Measurements from ENCODE around the gene MTG2. TPM values are rescaled to one million over a fixed set of nuclear protein-coding genes. Genes with fewer than 3 reads are reported as not detected.

Gene MTG2
- total RNA-seq, 2 donors from 2014 or later: 39.3 to 57.9 TPM

DNA sequence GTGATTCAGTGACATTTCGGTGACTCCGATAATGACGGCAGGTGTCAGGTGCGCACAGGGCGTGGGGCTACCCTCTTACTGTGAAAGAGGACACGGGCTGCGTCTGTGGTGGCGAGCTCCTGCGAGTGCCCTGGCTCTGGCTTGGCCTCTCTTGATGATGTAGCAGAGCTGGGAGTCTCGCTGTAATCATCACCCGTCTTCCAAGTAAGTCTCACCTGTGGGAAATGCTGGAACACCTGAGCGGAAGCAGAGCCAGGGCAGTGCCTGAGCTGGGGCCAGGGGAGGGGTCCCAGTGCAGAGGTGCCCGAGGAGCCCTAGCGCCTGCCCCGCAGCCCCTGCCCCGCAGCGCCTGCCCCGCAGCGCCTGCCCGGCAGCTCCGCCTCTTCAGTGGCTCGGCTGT is 60.3 kb downstream of the MTG2 start:
- Mint-ChIP-seq H3K27me3 (no peaks in the 10 kb centered on the region), H3K36me3 (no peaks in the 10 kb centered on the region), H3K4me1 (ENCODE audit: low read depth in 2 of 2) (peaks cover 49 to 51% of the 10 kb centered on the region in 2 donors), H3K4me3 (no peak overlapping the region), H3K27ac (no peak overlapping the region), H3K9me3 (no peaks in the 10 kb centered on the region)
- DNase-seq (ENCODE audit: low spot score): no peak
- ATAC-seq: no peak

DNA sequence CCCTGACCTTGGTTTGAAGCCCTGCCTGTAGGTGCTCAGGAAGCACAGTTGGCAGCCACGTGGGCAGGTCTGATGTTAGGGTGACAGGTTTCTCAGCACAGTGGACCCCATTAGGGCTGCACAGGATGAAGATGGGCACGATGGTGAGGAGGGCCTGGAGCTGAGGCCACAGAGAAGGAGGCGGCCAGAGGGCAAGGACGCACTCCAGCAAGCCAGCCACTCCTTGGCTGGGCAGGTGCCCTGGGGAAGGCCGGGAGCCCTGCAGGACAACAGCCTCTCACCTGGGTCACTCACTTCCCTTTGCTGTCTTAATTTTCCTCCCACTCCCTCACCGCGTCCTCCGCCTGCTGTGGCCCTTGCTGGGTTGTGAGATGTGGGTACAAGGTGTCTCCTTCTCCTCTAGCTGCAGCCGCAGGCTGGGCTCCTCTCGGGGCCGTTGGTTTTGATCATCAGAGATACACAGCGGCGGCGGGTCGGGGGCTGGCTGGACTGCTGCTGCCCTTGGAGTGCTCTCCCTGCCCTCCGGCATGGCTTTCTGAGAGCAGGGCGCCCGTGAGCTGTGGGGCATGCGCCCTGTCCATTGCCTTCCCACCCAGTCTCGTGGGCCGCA is 61.2 kb downstream of the MTG2 start:
- Mint-ChIP-seq H3K4me3 (peak overlapping the region; percentile 33), H3K9me3 (no peaks in the 10 kb centered on the region), H3K36me3 (no peaks in the 10 kb centered on the region), H3K27me3 (no peaks in the 10 kb centered on the region), H3K27ac (peak overlapping the region; percentile 17 to 58), H3K4me1 (ENCODE audit: low read depth in 2 of 2) (peaks cover 48 to 50% of the 10 kb centered on the region in 2 donors)
- ATAC-seq: peak; percentile 4 to 17
- no peak for DNase-seq (ENCODE audit: low spot score)

DNA sequence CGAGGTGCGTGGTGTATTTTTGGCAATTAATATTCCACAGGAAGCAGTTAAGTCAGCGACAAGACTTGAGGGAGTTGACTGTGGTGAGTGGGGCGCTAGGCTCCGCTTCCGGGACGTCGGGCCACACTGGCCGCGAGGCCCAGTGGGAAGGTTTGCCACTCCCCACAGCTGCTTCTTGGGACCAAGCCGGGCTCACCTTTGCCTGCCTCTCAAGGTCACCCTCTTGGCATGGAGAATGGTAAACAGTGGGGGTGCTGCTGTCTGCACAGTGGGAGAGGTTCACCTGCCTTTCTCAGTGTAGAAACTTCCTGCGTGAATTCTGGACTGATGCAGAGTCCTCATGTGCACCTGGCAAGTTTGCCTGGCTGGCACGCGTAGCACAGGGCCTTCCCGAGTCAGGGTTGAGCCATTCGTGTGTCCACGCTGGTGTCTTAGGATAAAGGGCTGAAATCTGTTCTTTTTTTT is 61.8 kb downstream of the MTG2 start:
- no peaks in the 10 kb centered on the region for H3K36me3 Mint-ChIP-seq
- no peaks in the 10 kb centered on the region for H3K9me3 Mint-ChIP-seq
- peak overlapping the region; percentile 33 for H3K4me3 Mint-ChIP-seq
- DNase-seq (ENCODE audit: low spot score): no peak
- H3K27me3 Mint-ChIP-seq: no peaks in the 10 kb centered on the region
- H3K27ac Mint-ChIP-seq: peak overlapping the region; percentile 17 to 58
- peaks cover 48 to 50% of the 10 kb centered on the region in 2 donors for H3K4me1 Mint-ChIP-seq (ENCODE audit: low read depth in 2 of 2)
- ATAC-seq: peak; percentile 68 to 82

DNA sequence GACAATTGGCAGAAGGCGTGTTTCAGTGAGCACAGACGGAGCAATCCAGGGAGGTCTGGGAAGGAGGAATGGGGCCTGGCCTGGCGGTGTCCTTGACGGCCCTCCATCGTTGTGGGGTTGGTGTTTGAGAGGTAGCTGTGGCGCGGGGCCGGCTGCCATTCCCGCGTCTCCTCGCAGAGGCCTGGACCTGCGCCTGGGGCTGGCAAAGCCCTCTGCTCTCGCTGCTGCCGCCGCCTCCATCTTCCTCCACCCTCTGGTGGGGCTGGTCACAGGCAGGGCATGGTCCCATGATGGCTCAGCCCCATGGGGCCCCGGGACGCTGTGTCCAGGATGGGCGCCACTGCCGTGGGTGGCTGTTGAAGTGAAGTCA is 63.1 kb downstream of the MTG2 start:
- peak overlapping the region; percentile 52 for H3K4me3 Mint-ChIP-seq
- peak in 1 of 2 donors; percentile 10 for ATAC-seq
- peaks cover 47 to 50% of the 10 kb centered on the region in 2 donors for H3K4me1 Mint-ChIP-seq (ENCODE audit: low read depth in 2 of 2)
- H3K36me3 Mint-ChIP-seq: no peaks in the 10 kb centered on the region
- no peak overlapping the region for H3K27ac Mint-ChIP-seq
- no peaks in the 10 kb centered on the region for H3K27me3 Mint-ChIP-seq
- no peaks in the 10 kb centered on the region for H3K9me3 Mint-ChIP-seq
- no peak for DNase-seq (ENCODE audit: low spot score)

DNA sequence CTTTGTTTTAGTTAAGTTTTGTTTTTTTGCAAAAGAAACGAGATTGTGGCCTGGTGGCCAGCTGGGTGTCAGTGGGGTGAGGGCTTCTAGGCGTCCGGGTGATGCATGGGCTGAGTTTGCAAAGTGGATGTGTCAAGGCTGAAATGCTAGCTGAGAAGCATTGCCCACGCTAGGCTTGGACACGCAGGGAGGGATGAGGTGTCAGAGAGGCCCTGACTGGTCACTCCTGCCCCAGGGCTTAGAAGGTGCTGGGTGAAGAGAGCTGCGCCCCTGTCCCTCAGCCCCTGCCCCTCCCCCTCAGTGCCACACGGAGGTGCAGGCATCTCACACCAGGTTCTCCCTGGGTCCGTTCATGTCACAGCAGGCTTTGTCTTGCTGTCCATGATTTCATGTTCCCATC is 63.6 kb downstream of the MTG2 start:
- H3K4me1 Mint-ChIP-seq (ENCODE audit: low read depth in 2 of 2): peaks cover 45 to 49% of the 10 kb centered on the region in 2 donors
- no peaks in the 10 kb centered on the region for H3K36me3 Mint-ChIP-seq
- peak overlapping the region in 1 of 2 donors; percentile 37 for H3K27ac Mint-ChIP-seq
- no peaks in the 10 kb centered on the region for H3K9me3 Mint-ChIP-seq
- H3K27me3 Mint-ChIP-seq: no peaks in the 10 kb centered on the region
- H3K4me3 Mint-ChIP-seq: peak overlapping the region; percentile 52
- ATAC-seq (peak in 1 of 2 donors; percentile 5), DNase-seq (ENCODE audit: low spot score) (no peak)

DNA sequence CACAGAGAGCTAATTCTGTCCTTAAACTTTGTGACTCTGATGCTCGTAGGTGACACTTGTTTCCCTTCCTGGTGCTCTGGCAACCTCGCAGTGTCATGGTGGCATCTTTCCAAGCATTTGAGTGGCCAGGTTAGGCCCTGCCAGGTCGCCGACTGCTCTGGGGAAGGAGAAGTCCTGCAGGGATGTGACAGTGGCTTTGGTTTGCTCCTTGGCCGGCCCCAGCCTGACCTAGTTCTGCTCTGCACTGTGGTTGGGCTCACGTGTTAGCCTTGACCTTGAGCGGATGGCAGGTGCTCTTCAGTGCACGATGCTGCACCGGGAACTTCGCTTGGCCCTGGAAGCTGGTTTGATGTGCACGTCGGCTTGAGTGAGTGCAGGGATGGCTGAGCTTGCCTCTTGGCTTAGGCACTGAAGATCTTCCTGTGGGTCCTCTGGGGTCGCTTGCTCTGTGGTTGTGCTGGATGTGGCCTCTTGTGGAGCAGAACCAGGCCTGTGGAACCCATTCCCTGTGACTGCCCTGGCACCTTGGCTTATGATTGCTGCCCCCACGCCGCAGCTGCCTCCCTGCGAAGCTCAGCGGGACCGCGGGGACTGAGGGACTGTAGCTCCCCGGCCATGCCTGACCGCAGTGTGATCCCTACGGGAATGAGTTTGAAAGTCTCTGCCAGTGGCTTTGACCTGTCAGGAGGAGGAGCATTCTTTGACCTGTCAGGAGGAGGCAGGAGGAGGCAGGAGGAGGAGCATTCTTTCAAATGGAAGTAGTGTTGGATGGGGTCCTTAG is 64.2 kb downstream of the MTG2 start:
- H3K27me3 Mint-ChIP-seq: no peaks in the 10 kb centered on the region
- no peaks in the 10 kb centered on the region for H3K36me3 Mint-ChIP-seq
- peak overlapping the region in 1 of 2 donors; percentile 37 for H3K27ac Mint-ChIP-seq
- H3K9me3 Mint-ChIP-seq: no peaks in the 10 kb centered on the region
- peaks cover 38 to 46% of the 10 kb centered on the region in 2 donors for H3K4me1 Mint-ChIP-seq (ENCODE audit: low read depth in 2 of 2)
- H3K4me3 Mint-ChIP-seq: peak overlapping the region; percentile 52
- ATAC-seq: no peak
- no peak for DNase-seq (ENCODE audit: low spot score)

DNA sequence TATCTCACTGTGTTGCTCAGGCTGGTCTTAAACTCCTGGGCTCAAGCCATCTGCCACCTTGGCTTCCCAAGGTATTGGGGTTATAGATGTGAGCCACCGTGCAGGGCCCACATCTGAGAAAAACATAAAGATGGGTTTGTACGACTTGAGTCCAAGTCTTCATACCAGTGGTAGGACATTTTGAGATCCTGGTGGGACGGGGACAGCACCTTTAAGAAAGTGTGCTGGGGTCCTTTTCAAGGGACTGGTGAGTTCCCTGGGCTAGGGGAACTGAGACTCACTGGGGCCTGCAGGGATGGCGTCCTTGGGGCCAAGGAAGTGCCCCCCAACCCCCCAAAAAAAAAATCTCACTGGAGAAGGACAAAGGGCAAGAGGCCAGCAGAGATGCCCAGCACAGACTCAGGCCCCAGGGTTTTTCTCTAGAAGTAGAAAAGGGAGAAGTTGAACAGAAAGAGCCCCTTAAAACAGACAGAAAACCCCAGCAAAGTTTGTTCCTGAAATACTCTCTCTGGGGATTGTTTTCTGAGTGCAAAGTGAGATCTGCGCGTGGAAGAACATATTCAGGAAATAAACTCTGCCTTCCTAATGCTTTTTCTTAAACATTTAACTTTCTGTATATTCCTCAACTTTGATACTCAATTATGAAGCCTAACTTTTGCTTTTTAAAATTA is 66.2 kb downstream of the MTG2 start:
- DNase-seq (ENCODE audit: low spot score) (no peak), ATAC-seq (no peak)
- H3K27ac Mint-ChIP-seq: no peak overlapping the region
- H3K4me1 Mint-ChIP-seq (ENCODE audit: low read depth in 2 of 2): peaks cover 35 to 51% of the 10 kb centered on the region in 2 donors
- no peaks in the 10 kb centered on the region for H3K9me3 Mint-ChIP-seq
- no peaks in the 10 kb centered on the region for H3K36me3 Mint-ChIP-seq
- H3K27me3 Mint-ChIP-seq: no peaks in the 10 kb centered on the region
- no peak overlapping the region for H3K4me3 Mint-ChIP-seq

DNA sequence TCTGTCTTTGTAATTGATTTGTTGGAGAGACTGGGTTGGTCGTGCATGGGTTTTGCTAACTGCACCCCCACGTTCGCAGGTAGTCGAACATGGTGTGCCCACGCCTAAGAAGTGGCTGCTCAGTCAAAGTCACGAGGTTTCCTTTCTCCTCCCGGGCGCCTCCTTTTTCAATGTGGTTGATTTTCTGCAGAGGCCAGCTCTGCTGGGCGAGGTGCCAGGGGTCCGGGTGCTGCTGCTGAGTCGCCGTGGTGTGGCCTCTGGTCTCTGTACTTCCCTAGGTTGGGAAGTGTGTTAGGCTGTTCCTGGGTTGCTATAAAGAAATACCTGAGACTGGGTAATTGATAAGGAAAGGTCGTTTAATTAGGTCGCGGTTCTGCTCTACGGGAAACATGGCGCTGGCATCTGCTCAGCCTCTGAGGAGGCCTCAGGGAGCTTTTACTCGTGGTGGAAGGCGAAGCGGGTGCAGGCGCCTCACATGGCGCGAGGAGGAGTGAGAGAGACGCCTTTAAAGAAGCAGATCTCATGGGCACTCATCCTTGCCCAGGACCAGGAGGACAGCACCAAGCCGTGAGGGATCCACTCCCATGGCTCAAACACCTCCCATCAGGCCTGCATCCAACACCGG is 69.6 kb downstream of the MTG2 start:
- no peaks in the 10 kb centered on the region for H3K9me3 Mint-ChIP-seq
- no peaks in the 10 kb centered on the region for H3K36me3 Mint-ChIP-seq
- DNase-seq (ENCODE audit: low spot score): peak; percentile 59
- ATAC-seq: no peak
- no peak overlapping the region for H3K4me3 Mint-ChIP-seq
- H3K27ac Mint-ChIP-seq: no peak overlapping the region
- H3K27me3 Mint-ChIP-seq: no peaks in the 10 kb centered on the region
- H3K4me1 Mint-ChIP-seq (ENCODE audit: low read depth in 2 of 2): peaks cover 11 to 31% of the 10 kb centered on the region in 2 donors

Other genes starting within 250 kb of the MTG2 start
- gene TAF4, start 117.1 kb upstream of the MTG2 start, total RNA-seq: 10 to 100 TPM; 22.2 to 53.6 TPM
- gene LSM14B, start 60.6 kb upstream of the MTG2 start, total RNA-seq: 10 to 100 TPM; 25.8 to 32.7 TPM
- gene PSMA7, start 39.6 kb upstream of the MTG2 start, total RNA-seq: 100 to 1,000 TPM; 284 to 315 TPM
- gene SS18L1, start 39.3 kb upstream of the MTG2 start, total RNA-seq: 10 to 100 TPM; 21.2 to 45.0 TPM
- gene HRH3, start 37.2 kb downstream of the MTG2 start, total RNA-seq: not detected
- 10 to 100 TPM; 38.7 to 47.7 TPM for gene OSBPL2, start 55.5 kb downstream of the MTG2 start, total RNA-seq
- gene ADRM1, start 120.0 kb downstream of the MTG2 start, total RNA-seq: 100 to 1,000 TPM; 171 to 178 TPM
- 1 to 10 TPM; 1.5 to 1.9 TPM for gene LAMA5, start 184.3 kb downstream of the MTG2 start, total RNA-seq
- gene RPS21, start 204.1 kb downstream of the MTG2 start, total RNA-seq: 1,000 to 10,000 TPM; 1,109 to 1,318 TPM
- gene CABLES2, start 224.3 kb downstream of the MTG2 start, total RNA-seq: 1 to 10 TPM; 9.4 to 9.5 TPM
- not detected for gene RBBP8NL, start 244.5 kb downstream of the MTG2 start, total RNA-seq

Data from natural killer cell treated with Interleukin-12 subunit alpha and Interleukin-12 subunit beta and Interleukin-15 and Interleukin-18, amount 100 ng/mL, for 72 hours (primary cell).